Stimulated activated CD8-positive, alpha-beta memory T cell treated with anti-CD3 and anti-CD28 coated beads, Interleukin-4, amount 100 ng/mL, for 1 hour (primary cell): ENCODE measurements around the gene TCERG1L.

Experiments
- DNase-seq, 2 donors: peaks; one replicate each; pipeline ENCODE4 v3.0.0-alpha.2; 2020; ENCODE audit warnings: low read depth in 2 of 2, low spot score in 1 of 2

Gene TCERG1L

DNA sequence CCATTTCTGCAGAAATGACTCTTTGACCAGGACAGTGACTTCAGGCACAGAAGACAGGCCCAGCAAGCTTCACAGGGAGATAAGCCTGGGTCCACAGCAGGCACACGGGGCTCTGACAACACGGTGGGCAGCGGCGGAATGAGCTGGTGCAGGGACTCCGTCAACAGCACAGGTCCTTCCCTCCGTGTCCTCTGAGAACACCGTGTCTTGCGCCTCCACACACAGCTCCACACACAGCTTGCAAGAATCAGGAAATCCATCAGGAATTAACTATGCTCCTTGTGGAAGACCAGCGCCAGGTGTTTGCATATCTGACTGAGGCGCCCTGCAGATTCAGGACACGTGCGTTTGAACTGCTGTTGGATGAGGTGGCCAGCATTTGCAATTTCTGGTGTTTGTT lies 39.6 kb downstream of the TCERG1L start:
- no peak for DNase-seq

DNA sequence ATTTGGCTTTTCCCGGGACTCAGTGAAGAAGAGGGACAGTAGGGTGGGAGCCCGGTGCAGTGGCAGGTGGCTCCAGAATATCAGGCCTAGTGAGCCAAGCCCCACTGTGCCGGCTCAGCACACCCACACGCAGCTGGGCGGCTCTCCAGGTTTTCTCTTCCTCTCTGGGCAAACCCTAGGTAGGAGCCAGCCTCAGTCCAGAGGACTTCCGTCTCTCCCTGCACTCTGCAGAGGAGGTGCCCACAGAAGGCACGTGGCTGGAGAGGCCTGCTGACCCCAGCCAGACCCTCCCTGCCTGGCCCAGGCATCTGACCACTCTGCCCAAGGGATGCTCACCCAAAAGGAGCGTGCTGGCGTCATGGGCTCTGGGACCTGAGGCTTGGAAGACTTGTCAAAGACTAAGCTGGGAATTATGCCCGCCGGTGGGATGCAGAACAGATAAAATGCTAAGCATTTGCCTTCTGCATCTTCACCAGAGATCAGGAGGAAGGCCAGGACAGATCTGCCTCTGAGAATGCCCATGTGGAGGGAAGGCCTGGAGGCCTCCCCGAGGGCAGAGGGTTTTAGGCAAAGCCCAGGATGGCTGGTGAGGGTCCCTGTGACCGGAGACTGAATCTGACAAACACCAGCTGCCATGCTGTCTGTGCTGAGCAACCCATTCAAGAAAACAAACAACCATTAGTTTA lies 40.2 kb downstream of the TCERG1L start:
- no peak for DNase-seq

DNA sequence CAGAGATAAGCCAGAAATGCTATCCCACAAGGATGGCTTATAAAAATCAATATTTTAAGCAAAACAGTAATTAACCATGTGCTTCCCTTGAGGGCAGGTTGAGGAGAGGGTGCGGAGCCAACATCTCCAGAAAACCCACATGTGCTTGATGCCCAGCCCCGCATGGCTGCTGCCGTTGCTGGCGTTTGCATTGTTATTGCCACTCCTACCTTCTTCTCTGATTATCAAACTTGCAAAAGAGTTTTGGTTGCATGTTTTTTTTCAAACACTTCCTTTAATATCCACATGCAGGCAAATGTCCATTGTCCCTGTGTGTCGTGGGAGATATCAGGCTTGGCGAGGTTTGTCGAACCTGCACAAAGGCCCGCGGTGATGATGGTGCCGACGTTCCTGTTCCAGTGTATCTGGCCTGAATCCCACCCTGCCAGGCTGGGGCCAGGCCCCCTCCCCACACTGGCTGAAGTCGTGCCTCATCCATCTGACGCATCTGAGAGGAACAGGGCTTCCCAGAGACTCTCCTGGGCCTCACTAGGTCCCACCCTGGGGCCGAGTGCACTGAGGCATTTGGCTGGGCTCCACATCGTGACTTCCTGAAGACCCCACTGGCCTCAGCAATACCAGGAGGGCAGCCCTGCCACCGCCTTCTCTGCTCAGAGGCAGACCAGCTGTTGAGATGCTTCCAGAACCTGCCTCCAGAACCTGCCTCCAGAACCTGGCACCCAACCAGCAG lies 40.9 kb downstream of the TCERG1L start:
- DNase-seq = no peak

DNA sequence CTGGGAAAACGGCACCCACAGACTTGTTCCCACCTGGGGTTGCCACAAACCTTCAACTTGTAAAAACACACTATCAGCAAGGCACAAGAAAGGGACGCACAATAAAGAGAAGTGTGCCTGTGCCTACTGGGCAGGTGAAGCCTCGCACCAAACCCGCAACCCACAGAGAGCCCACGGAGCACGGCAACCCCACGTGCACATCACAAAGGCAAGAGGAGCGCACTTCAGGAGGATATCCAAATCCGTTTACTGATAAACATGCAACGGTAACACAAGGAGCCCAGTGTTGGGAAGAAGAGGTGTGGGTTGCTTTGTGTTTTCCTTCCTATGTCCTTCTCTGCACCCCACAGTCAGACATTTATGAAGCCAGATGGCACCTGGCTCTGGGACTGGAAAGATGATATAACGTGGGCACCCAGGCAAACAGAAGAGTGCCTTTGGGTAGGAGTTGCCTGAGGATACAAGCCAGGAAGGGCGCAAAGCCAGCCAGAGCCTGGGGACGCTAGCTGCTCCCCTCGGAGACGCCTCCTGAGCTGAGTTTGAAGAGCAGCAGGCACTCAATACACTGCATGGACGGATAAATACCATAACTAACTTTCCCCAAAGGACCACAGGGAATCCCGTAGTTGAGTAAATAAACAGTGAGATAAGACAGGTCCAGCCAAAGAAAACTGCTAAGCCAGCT lies 41.6 kb downstream of the TCERG1L start:
- no peak for DNase-seq

DNA sequence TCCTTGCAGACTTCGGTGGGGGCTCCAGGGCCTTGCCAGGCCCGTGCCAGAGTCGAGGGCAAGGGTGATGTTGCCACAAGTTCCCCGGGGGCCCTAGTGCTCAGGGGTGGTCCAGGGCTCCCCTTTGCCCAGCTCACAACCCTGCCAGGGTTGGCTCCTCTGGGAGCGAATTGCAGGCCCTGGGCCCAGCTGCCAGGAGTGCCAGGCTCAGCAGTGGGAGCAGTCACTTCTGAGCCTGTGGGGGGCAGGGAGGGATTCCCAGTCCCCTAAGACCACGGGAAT lies 43.8 kb downstream of the TCERG1L start:
- DNase-seq = no peak

DNA sequence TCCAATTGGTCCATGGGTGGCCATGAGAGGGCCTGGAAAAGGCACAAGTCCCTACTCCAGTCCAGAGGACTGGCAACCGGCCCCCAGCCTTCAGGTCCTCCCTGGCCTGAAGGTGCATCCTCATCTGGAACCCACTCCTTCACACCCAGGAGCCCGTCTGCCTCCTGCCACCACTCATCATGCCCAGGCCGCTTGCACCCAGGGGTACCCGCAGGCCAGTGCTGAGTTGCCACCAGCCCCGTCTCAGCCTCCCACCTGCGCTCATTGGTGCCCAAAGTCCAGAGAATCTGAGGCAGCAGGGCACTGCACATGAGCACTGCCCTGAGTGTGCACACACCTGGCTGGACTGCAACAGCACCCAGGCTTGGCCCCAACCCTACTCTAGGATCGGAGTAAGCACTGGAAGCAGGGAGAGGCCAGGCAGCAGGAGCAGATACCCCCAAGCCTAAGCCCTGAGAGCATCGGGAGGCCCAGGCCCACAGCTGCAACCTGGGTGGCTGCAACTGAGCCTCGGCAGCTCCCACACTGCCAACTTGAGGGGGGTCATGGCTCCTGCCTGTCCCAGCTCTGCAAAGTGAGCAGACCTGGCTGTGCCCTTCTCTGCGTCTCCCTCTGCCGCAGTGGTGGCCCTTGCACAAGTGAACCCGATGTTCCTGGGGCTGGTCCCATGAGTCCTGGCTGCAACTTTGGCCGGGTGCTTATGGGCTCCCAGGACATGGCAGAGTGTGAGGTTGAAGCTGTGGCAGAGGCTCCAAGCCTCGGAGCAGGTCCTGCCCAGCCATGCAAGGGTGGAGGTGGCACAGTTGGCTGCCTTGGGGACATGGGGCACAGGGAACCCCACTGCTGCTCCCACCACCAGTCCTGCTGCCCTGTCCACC lies 44.3 kb downstream of the TCERG1L start:
- no peak for DNase-seq

DNA sequence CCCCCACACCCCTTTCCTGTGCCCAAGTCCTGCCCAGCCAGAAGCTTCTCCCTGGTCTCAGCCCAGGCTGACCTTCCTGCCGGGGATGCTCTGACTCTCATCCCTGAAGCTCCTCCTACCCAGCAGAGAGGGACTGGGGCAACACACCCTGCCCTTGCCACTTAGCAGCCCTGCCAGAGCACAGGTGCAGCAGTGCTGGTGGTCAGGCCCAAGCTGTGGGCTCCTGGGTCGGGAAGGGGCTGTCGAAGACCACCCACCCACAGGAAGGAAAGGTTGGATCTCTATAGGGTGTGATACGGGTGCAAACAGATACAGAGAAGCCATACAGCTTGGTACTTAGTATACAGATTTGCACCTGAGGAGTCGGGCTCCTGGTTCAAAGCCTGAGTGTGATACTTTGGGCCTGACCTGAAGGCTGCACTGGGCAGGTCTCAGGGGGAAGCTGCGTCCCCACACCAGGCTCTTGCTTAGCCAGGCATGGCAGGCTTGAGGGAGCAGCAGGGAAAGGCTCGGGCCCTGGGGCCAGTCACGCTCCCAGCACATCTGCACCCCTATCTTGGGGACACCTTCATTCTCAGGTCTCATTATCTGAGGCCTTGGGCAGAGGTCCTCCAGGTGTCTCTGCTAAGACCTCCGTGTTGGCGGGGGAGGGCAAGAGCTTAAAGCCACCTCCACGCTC lies 47.3 kb downstream of the TCERG1L start:
- no peak for DNase-seq

DNA sequence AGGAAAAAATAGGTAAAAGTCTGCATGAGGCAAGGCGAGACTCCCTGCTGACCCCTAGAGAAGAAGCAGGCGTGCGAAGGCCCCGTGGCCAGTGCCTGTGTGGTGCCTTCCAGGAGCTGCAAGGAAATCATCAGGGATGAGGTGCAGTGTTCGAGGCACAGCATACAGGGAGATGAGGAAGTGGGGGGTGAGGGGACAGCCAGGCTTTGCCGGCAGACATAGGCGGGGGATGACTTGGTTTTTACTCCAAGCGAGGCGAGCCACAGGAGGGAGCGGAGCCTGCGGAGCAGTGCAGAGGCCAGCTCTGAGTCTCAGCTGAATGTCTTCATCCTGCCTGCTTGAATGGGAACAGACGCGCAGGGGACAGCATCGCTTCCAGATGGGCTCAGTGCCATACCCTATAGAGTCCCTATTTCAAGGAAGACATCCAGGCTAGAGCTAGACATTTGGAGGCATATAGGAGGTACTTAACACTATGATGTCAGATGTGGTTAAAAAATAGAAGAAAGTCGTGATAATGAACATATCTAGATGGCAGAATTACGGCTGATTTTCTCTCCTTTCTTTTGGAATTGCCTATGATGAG lies 49.5 kb downstream of the TCERG1L start:
- DNase-seq = no peak

DNA sequence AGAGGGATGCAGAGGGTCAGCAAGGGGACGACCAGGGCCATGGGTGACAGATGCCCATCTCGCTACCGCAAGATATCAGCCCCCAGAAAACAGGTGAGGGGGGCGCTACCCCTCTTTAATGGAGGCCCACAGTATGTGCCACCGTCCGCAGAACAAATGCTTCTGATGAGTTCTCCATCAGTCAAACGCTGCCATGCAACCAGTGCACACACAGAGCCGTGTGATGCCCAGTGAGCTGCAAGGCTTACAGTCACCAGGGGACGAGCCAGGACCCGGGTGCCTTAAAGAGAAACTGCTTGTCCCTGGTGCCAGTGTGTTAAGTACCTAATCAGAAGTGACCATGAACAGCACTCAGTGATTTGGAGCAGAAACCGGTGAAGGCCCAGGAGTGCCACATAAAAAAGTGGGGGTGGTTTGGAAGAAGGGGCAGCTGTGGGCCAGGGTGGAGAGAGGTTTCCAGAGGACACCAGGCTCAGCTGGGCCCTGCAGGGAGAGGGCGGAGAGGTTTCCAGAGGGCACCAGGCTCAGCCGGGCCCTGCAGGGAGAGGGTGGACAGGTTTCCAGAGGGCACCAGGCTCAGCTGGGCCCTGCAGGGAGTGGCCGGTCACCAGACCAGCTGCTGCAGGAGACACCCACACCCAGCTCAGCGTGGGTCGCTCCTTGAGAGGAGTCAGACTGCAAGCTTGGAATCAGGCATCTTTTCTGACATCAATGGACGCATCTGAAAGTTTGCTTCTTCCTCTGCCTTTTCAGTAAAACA lies 50.9 kb downstream of the TCERG1L start:
- no peak for DNase-seq

DNA sequence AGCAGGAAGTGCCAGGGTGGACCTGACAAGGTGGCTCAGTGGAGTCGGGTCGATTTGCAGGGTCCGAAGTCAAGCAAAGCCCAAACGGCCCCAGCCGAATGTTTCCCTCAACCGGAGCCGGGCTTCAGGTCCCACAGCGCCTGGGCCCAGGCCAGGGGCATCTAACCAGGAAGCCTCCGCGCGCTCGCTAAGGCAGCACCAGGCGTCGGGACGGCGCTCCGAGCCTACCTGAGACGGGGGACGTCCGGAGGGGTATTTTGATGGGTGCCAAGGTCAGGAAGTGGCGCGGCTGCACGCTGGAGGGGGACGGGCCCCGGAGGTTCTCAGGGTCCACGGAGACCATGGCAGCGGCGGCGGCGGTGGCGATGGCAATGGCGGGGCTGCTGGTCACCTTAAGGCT lies 51.5 kb downstream of the TCERG1L start:
- DNase-seq = no peak

DNA sequence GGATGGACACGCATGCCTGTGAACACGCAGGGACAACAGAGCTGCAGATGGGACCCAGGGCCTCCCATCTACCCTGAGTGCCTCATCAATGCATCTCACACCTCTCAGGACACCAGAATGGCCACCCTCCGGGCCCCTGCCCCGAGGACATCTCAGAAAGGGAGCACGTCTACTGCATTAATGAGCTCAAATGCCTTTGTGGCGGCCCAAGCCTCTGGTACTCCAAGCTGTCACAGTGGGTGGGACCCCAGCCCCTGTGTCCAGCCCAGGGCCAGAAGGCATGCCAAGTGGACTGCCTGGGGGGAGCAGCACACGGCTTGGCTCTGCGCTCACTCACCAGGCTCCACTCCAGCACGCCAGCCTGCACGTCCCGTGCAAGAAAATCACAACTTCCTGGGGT lies 52.0 kb downstream of the TCERG1L start:
- DNase-seq = no peak

DNA sequence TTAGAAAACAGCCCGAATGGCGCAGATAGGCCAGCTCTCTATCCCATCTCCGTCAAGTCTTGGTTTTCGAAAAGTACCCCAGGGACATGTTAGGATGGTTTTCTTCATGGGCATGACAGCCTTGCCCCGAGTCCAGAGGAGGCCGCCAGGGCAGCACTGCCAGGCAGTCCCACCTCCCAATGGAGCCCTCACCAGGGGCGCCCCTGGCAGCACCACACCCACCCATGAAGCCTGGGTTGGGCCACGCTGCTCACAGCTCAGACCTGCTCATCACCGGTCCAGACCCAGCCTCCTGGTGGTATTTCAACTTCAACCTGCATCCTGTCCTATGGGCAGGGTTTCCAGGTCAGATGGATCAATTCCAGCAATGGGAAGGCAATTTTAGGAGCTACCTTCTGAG lies 53.3 kb downstream of the TCERG1L start:
- DNase-seq = no peak

DNA sequence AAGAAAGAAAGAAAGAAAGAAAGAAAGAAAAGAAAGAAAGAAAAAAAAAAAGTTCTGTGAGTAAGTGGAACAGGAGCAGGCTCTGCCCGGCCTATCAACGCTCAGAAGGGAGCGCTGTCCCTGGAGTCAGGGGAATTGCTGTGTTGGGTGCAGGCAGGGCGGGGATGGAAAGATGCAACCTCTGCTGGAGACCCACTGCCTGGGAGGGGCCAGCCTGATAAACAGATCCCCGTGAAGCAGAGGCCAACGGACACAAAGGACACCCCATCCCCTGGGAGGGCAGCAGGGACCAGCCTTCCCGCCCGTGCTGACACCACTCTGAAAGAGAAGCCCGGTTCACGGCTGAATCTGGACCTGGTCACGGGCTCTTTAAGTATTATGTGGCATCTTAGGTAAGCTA lies 54.5 kb downstream of the TCERG1L start:
- no peak for DNase-seq

DNA sequence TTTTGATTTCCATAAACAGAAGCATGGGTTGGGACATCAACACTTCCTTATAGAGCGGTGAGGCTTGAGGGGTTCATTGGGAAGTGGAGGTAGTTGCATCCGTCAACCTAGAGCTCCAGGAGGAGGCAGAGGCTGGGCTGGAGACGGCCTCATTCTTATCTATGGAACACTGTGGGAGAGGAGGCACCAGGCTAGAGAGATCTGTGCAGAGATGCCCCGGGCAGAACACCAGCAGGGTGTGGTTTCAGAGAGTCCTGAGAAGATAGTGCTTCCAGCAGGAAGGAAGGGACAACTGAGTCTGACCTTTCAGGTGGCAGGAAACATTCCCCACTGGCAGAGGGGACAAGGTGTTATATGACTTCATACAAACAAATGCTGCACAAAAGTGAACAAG lies 56.7 kb downstream of the TCERG1L start:
- no peak for DNase-seq

DNA sequence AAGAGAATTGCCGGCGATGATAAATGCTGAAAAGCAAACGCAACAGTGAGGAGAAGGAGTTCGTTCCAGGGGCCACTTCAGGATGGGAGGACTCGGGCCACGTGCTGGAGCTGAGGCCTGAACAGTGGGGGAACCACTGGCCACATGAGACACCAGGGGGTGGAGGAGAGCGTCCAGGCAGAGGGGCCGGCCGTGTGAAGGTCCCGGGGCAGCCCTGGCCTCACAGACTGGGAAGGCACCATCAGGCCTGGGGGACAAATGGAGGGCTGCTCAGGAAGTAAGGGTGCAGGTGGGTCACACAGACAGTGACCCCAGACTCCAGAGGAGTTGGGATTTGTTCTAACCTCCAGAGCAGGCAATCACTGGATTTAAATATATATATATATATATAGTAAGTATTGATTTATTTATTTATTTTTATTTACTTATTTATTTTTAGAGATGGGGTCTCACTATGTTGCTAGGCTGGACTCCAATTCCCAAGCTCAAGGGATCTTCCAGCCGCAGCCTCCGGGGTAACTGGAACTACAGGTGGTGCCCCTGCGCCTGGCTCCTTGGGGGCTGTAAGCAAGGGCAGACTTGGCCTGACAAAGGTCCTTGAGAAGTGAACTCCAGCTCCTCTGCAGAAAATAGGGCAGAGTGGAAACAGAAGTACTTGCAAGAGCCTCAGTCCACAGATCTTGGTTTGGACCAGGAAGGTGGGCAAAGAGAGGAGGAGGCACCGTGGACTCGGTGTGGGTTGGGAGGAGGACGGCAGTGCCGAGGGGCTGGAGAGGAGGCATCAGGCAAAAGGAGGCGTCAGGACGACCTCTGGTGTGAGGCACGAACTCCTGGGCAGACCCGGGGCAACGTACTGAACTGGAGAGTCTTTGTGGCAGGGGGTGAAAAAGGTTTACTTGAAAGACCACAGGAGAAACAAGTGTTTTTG lies 57.3 kb downstream of the TCERG1L start:
- no peak for DNase-seq

DNA sequence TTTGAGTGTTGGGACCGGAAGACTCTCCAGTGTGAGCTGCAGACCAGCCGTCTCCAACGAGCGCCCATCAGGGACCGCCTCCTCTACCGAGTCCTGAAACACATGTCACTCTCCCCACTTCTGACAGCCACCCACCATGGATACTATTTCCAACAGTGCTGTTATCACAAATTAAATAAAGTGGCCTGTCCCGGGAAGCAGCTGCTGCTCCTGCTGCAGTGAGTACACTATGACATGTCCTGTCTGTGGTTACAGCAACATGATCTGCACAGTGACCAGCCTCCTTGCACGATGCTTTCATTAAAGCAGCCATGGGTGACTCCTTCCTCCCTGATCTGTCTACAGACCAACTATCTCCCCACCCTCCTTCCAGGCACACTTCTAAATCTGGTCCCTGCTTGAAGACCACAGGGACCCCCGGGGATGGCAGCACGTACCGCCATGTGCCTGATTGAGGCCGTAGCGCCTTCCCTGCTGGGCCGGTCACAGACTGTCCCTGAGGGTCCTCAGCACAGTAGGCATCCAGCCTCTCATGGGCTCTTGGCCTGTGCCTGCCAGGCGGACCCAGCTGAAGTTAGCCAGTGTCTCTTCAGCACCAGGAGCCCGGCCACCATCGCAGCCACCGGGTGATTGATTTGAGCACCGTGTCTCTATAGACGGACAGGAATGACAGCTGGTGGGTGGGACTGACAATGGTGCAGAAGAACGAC lies 58.8 kb downstream of the TCERG1L start:
- no peak for DNase-seq

DNA sequence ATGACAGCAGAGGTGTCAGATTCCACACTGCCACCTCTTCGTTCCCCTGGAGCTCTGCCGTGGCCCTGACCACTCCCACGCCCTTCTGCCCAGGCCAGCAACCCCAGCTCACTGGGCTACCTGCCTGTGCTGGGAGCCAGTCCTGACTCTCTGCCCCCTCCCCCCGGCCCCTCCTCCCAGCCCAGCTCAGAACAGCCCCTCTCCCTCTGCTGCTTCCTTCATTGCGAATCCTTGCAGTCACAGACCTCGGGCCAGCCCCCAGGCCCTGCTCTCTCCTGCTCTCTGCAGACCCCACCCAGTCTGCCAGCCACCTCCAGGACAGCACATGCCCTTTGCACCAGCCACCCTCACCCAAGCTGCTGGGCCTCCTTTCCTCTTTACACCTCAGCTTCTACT lies 60.4 kb downstream of the TCERG1L start:
- DNase-seq = no peak

DNA sequence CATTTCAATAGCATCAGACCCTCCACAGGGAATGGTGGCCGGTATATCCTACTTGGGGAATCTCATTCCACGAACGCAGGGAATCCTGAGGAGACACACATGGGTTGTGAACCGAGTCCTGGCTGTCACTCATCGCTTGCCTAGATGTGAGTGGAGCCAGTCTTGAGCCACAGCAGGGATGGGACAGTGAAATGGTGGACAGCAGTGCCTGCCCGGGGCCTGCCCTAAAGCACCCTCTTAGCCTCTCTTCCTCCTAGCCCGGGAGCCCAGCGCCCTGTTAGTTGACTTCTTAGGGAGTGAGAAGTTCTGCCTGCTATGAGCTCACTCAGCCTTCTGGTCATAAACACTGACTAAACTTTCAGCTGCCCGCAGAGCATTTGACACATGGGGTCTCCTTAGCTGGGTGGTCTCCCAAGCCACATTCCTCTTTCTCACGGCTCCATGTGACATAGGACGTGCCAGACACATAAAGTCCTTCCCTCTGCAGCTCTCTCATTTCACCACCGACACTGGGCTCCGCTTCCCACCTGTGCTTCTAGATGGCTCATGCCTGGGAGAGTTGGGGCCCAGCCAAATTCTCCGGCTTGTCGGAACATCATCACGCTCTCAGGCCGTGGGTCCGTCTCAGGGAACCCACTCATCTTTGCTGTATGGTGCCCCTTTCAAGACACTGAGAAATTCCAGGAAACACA lies 60.9 kb downstream of the TCERG1L start:
- DNase-seq = no peak
